SH-SY5Y (cell line): ENCODE measurements around the gene PPM1H.

Experiments used
- GATA2 ChIP-seq: IDR thresholded peaks from 2 replicates; pipeline ENCODE4 v1.6.1; 2011; ENCODE audit warnings: mild to moderate bottlenecking, low read depth, low read length
- GATA3 ChIP-seq: IDR thresholded peaks from 2 replicates; pipeline ENCODE4 v1.6.1; 2011; ENCODE audit warnings: low read depth, mild to moderate bottlenecking, low read length, moderate library complexity

Gene PPM1H

DNA sequence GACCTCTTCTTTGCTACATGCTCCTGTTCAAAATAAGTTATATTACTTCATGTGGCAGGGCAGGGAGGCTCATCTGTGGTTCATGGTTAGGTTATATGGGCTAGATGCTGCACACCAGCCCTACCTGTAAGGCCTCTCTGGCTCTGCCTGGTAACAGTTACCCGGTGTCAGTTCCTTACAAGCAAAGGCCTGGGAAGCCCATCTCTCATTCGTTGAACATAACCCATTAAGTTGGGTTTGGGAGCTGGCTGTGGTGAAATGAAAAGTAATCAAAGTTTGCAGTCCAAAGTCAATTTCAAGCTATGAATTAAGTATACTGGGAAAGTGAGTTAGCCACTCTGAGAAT is 183.2 kb downstream of the PPM1H start:
- TF ChIP-seq GATA3 (no peak), GATA2 (no peak)

DNA sequence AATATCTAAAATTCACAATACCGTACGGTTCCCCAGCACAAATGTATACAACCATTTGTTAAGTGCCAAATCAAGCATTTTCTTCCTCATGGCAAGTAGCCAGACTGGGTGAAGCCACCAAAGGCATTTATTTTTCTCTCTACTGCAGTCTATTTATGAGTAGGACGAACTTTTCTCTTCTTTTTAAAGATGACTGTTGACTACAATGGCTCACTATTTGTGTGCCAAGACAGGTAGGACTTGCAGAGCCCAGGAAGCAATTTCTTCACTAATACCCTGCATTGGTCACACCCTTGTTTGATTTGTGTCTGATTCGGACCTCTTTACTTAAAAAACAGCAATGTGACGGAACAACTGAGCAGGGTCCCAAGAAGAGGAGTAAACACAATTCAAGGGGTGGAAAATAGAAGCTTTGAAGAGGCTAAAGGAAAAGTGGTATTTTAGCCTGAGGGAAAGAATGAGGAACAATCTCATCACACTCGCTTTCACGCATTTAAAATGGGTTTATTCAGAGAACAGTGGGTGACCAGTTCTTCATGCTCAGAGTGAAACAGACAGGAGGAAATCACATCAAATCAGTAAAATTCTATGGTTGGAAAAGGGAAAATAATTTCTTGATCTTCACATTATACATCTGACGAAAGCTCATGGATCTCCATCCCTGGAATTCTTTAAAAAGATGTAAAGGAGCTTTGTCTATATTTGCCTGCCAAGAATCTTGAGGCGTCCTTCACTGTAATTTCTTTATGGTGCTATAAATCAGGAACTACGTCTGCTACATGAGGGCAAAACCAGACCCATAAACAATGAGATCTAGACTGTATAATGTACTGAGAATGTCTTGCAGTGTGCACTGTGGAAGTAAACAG is 183.8 kb downstream of the PPM1H start:
- TF ChIP-seq GATA2, result no peak
- TF ChIP-seq GATA3, result no peak

DNA sequence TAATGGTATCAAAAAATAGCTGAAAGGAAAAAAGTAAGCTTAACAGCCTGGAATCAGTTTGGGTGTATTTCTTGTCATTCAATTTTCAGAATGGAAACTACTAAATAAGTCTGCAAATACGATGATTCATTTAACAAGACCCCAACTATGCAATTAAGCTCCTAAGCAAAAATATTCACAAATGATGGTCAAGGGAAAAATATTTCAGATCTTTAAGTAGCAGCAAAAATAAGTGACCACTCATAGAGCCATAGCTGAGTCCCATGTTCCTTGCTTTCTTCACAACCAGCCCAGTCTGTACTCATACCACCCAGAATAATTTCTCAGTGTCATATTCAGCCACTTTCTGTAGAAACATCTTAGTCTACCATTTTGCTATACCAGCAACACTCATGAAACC is 185.4 kb downstream of the PPM1H start:
- TF ChIP-seq GATA3, result no peak
- TF ChIP-seq GATA2, result no peak

DNA sequence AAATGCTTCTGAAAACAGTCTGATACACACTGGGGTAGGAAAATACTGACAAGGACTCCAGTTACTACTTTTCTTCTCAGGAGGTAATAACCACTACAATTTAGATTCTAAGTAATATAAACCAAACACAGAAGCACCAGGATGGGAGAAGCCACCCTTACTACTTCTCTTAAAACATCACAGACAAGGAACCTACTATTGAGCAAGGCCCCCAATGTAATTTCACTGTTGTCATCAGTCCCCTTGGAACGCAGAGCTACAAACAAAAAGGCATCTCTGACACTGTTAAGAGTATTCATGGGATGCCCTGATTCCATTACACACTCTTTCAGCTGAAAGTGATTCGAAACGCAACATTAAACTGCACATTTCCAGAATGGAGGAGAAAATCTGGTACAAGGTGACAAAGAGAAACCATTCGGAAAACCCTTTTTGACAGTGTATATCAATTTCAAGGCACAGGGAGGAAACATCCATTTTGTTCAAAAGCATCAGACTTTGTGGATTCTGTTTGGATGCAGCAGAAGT is 185.9 kb downstream of the PPM1H start:
- TF ChIP-seq GATA3 (no peak), GATA2 (no peak)

DNA sequence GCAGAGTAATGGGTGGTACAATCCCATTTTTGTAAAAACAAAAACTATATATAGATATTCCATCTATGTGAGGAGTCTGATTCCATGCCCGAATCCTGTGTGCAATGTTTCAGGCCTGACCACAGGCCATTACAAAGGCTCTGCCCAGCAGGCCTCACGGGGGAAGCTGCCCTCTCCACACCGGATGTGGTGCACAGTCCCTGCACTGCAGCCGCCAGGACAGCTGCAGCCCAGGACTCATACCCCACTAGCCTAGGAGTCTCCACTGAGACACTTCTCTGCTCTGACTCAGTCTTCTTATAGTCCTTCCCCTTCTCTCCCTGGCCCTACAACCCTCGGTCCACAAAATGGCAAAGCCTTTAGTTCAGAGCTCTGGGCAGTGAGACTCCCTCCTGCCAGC is 190.4 kb downstream of the PPM1H start:
- TF ChIP-seq GATA2 (no peak), GATA3 (no peak)

DNA sequence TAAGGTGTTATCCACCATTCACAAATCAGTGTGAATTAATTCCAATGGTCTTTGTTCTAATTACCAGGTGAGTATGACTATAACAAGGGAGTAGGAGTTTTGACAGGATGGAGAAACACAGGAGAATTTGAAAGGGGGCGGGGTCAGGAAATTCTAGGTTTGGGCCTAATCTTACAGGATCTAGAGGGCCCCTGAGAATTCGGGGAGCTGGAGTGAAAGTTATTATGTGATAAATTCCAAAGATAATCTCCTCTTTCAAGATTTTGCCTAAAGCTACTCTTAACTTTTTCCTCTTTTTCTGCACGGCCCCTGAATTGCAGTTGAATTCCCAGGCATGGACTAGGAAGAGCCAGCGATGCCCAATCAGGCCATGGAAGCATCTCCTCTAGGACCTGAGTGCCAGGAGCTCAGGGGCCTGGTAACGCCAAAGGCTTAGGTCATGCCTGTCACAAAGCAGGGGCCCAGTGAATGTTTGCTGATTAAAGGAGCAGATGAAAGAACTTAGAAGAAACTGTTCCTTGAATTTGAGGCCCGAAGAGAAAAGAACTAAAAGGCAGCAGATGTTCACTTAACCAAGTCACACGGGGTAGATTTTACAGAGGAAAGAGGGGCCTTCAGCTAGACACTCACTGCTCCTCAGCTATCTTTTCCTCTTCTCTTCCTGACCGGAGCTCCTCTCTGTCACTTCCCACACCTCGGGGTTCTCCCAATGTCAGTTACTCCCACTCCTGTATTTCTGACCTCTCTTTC is 195.5 kb downstream of the PPM1H start:
- TF ChIP-seq GATA3 (no peak), GATA2 (no peak)

DNA sequence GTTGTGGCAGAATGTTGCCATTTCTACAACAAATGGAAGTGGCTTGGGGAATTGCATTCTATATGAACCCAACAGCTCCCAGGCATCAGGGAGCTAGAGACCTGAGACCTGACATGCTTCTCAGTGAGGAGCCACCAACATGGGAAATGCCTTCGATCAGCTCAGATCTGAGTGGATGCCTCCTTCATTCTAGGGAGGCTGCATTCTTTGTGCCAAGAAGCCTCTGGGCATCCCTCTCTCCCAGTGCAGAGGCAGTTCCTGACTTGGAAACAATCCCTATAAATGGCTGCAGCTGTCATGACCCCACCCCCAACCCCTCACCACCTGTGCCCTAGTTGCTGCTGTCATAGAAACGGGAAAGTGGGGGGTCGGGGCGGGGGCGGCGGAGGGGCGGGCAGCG is 196.3 kb downstream of the PPM1H start:
- no peak for TF ChIP-seq GATA2
- TF ChIP-seq GATA3, result no peak

DNA sequence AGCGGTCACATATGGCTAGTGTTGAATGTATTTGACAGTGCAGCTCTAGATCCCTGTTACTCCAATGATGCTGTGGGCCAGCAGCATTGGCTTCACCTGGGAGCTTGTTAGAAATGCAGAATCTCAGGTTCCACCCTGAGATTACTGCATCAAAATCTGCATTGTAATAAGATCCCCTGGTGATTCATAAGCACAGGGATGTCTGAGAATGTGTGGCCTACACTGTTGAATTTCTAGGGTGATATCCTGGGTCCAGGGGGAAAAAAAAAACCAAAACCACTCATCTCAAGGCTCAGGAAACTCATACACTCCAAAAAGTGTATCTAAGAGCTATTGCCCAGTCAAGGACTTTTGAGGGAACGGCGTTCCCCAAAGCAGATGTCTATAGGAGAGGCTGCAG is 196.8 kb downstream of the PPM1H start:
- no peak for TF ChIP-seq GATA2
- no peak for TF ChIP-seq GATA3

DNA sequence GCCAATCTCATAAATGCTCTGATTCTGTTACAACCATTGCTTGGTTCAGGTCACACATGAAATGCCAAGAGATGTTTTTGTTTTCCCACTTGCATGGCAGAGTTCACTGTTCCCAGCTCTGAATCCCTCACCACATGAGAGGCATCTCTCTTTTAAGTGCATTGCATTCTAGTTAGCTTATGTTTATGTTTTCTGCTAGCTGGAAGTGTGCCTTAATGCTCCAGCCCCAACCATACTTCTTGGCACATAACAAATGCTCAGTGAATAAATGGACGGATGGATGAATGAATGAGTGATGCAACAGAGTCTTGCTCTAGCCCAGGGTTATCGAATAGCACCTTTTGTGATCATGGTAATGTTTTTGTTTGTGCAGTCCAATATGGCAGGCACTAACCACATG is 197.3 kb downstream of the PPM1H start:
- TF ChIP-seq GATA3 (no peak), GATA2 (no peak)

DNA sequence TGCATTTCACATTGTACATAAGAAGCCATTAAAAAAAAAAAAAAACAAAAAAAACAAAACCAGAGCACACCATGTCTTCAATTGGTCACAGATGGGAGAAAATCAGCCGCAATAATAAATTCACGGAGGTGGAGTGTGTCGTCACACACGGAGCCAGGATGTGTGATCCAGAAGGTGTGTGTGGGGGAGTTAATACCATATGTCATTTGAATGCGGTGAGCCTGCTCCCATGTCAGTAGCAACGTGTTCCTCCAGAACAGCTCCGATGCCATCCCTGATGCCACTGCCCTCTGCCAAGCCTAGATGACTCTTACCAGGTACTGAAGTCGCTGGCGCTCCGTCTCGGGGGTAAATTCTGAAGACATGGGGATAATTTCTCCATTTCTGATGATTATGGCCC is 197.8 kb downstream of the PPM1H start:
- TF ChIP-seq GATA3 (no peak), GATA2 (no peak)

DNA sequence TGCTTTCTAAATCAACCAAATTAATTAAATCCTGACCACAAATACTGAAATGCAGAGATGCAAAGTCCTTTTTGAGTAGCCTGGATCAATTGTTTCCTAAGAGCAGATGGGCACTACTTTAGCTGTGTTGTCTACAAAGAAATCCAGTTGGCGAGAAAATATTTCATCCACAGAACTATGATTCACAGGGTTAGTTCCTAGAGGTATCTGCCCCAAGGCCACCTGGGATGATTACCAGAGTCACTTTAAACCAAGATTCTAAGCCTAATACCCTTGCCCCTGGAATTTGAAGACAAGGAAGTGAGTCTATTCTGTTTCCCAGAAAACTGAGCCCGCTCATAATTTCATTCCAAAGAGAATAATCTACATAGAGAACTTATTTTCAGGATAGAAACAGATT is 198.4 kb downstream of the PPM1H start:
- TF ChIP-seq GATA2, result no peak
- no peak for TF ChIP-seq GATA3

DNA sequence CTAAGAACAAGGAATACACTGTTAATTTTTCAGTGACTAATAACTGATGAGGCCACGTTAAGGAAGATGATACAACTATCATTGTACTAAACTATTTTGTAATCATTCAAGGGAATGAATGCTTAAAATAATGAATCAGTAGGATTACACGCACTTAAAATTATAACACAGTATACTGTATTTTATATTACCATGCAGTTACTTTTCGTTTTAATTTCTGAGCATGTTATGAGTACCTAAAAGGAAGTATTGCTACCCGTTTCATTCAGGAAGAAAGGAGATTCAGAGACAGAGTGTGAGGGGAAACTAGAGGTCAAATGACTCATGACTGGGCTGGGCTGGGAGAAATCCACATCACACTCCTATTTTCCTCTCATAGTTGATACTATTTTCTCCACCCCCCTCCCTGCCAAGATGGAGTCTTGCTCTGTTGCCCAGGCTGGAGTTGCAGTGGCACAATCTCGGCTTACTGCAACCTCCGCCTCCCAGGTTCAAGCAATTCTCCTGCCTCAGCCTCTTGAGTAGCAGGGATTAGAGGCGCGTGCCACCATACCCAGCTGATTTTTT is 202.0 kb downstream of the PPM1H start:
- TF ChIP-seq GATA3, result no peak
- no peak for TF ChIP-seq GATA2

DNA sequence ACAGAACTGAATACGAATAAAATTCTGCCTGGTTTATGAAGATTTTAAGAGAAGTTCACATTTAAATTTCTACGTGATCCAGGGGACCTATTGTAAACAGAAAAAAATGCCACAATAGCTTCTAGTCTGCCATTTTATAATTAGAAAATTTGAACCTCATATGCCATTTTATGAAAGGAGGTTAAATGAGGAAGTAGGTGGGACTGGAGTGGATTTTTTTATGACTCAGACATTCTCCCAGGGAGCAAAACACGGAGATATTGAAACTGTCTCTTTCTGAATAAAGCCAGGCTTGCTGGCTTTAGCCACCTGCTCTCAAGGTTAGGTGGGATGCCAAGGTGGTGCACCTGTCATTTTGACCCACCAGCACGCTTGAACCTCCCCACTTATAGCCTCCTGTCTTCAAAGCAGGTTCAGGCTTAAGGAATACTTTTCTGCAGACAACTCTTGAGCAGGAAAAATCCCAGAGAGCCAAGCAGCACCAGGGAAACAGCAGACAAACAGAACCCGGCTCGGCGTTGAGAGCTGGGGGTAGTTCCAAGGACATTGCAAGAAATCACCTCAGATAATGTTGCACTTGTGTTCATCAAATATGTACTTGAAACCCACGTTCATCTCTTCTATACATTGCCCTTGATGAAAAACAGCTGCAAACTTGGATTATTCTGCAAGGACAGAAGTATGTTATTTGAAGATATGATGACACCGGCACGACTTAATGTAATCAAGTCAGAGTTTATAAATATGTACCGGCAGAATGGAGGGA is 203.7 kb downstream of the PPM1H start:
- TF ChIP-seq GATA3 (no peak), GATA2 (no peak)

DNA sequence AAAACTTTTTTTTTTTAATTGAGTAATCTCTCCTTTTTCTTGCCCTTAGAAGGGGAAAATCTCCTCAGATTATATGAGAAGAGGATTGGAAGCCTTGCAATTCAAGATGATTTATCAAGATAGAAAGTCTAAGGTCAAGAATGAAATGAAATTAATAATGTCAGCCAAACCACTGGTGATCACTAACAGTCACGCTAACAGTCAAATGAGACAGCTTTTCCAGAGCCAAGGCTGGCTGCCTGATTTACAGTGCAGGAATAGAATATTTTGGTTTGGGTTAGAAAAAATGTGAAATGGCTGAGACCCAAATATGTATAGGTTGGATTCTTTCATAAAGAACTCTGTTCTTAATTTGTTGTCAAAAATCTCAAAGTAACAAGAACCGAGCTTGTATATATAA is 204.3 kb downstream of the PPM1H start:
- TF ChIP-seq GATA2 (no peak), GATA3 (no peak)
